Measurements from ENCODE around the gene SLC37A3. TPM values are rescaled to one million over a fixed set of nuclear protein-coding genes. Genes with fewer than 3 reads are reported as not detected.

SLC37A3 gene
- total and polyA plus RNA-seq, 11 donors, result 6.5 to 16.1 (median 9.5) TPM

DNA sequence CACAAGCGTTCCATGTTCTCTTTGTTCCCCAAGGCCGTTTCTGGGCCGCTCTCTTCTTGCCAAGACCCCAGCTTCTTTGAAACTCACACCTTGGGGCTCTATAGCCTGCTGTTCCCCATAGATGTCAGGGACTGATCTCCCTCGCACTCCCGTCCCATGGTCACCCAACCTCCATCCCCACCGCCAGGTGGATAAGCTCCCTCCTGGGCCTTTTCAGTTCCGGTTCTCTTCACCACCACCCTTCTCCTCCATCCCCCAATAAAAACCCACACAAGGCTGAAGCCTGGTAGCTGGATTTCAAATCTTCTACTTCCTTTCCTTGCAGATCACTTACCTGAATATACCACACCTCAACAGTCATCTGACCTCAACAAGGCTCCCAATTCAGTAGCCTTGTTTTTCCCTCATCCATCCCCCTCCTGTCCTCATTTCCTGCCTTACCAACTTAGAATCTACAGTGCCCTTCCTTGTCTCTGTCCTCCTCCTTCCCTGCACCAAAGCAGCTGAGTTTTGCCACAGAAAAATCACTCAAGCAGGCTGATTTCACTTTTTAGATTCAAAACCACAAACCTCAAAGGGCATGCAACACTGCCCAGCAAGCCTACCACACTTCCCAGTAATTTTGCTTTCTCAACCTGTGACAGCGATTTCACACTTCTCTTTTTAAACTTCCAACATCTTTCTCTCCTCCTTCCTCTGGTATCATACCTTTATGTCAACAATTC is 7.7 kb downstream of the SLC37A3 start:
- DNase-seq, result no peak
- Histone ChIP-seq H3K9me3 (no peaks in the 10 kb centered on the region), H3K4me3 (no peak overlapping the region), H3K27me3 (peaks cover 0 to 5% (median 0%) of the 10 kb centered on the region in 9 donors), H3K4me1 (peaks cover 0 to 30% (median 0%) of the 10 kb centered on the region in 12 donors), H3K27ac (peak overlapping the region in 1 of 12 donors; percentile 8), H3K36me3 (peaks cover 0 to 8% (median 0%) of the 10 kb centered on the region in 9 donors)
- WGBS, 4 donors, result 88 to 95% (median 92%) methylated on average over 8 of the region's 8 CpGs
- no peak for TF ChIP-seq POLR2A (IDR thresholded peaks at IDR 0.05)
- TF ChIP-seq, protein P1, sequence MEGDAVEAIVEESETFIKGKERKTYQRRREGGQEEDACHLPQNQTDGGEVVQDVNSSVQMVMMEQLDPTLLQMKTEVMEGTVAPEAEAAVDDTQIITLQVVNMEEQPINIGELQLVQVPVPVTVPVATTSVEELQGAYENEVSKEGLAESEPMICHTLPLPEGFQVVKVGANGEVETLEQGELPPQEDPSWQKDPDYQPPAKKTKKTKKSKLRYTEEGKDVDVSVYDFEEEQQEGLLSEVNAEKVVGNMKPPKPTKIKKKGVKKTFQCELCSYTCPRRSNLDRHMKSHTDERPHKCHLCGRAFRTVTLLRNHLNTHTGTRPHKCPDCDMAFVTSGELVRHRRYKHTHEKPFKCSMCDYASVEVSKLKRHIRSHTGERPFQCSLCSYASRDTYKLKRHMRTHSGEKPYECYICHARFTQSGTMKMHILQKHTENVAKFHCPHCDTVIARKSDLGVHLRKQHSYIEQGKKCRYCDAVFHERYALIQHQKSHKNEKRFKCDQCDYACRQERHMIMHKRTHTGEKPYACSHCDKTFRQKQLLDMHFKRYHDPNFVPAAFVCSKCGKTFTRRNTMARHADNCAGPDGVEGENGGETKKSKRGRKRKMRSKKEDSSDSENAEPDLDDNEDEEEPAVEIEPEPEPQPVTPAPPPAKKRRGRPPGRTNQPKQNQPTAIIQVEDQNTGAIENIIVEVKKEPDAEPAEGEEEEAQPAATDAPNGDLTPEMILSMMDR (IDR thresholded peaks at IDR 0.05), result no peak
- ATAC-seq, result peak in 3 of 4 donors; percentile 16 to 59 (median 42)
- intact Hi-C loops (cut with DNase I), result no loop called here

DNA sequence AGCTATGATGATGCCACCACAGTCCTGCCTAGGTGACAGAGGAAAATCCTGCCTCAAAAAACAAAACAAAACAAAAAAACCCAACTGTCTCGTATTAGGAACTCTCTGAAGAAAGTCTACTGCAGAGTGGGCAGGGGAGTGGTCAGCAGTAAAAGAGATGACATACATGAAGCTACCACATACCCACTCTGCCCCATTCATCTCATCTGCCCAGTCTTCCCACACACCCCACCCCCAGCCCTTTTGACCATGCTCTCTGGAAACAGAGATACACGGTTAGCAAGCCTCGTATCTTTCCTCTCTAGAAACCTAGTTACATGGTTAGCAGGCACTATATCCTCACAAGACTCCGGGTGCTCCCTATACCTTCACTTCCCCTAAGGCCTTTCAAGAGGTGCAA is 8.3 kb downstream of the SLC37A3 start:
- ATAC-seq (peak in 1 of 4 donors; percentile 37), DNase-seq (no peak)
- Histone ChIP-seq H3K9me3 (no peaks in the 10 kb centered on the region), H3K27me3 (peaks cover 0 to 5% (median 0%) of the 10 kb centered on the region in 9 donors), H3K36me3 (peaks cover 0 to 8% (median 0%) of the 10 kb centered on the region in 9 donors), H3K4me3 (no peak overlapping the region), H3K27ac (no peak overlapping the region), H3K4me1 (peaks cover 0 to 36% (median 0%) of the 10 kb centered on the region in 12 donors)
- intact Hi-C loops (cut with DNase I), result no loop called here
- TF ChIP-seq POLR2A (IDR thresholded peaks at IDR 0.05), result no peak
- TF ChIP-seq, protein P1 (IDR thresholded peaks at IDR 0.05), result no peak
- 78 to 90% (median 81%) methylated on average over 4 of the region's 4 CpGs for WGBS, 4 donors

DNA sequence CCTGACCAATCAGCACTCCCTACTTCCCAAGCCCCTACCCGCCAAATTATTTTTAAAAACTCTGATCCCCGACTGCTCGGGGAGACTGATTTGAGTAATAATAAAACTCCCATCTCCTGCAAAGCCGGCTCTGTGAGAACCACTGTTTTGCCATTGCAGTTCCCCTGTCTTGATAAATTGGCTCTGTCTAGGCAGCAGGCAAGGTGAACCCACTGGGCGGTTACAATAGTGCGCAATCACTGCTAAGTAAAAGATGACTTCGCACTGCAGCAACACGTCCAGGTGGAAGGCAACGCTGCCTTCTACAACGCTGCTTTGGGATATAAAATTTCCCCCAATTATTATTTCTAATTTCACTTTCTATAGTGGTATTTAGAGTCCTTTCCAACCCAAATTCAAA is 8.9 kb downstream of the SLC37A3 start:
- 87 to 91% (median 88%) methylated on average over 10 of the region's 10 CpGs for WGBS, 4 donors

DNA sequence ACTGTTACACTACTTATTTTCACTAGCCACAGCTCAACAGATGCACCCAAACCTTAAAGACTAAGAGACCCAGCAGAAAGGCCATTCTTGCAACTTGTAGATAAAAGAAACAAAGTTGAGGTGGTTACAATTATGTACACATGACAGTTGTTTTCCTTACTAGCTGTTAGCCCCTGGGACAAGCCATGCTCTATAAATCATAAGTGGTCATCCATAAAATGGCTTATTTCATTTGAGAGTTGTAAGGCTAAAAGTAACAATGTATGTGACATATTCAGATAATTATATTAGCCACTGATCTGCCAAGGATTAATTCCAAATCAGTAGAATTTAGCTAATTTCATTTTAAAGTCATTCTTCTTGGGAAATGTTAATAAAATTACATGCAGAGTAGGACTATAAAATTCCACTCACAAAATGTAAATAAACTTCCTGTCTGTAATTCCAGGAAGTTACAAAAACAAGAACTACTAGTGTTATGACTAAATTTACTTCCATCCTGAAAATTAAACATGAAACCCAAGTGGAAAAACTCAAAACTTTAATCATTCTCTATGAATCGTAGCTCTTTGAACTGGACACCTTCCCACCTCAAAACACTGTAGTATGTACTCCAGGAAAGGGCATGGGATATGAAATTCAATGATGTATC is 13.3 kb downstream of the SLC37A3 start:
- peak overlapping the region in 1 of 12 donors; percentile 35 for H3K27ac ChIP-seq
- TF ChIP-seq, protein P1 (IDR thresholded peaks at IDR 0.05), result no peak
- no peak for TF ChIP-seq POLR2A (IDR thresholded peaks at IDR 0.05)
- 80 to 87% (median 83%) methylated on average over 1 of the region's 1 CpG for WGBS, 4 donors

More for the DNA sequence above, 8.9 kb downstream of the SLC37A3 start:
- DNase-seq, result no peak
- Histone ChIP-seq H3K27ac (no peak overlapping the region), H3K9me3 (no peaks in the 10 kb centered on the region), H3K27me3 (peaks cover 0 to 5% (median 0%) of the 10 kb centered on the region in 9 donors), H3K4me3 (no peak overlapping the region), H3K4me1 (peaks cover 0 to 40% (median 0%) of the 10 kb centered on the region in 12 donors), H3K36me3 (peaks cover 0 to 8% (median 0%) of the 10 kb centered on the region in 9 donors)
- TF ChIP-seq, protein P1 (IDR thresholded peaks at IDR 0.05), result no peak
- no peak for ATAC-seq
- intact Hi-C loops (cut with DNase I), result no loop called here

More for the DNA sequence above, 13.3 kb downstream of the SLC37A3 start:
- Histone ChIP-seq H3K4me3 (no peak overlapping the region), H3K27me3 (no peaks in the 10 kb centered on the region), H3K4me1 (peaks cover 0 to 19% (median 0%) of the 10 kb centered on the region in 12 donors), H3K36me3 (peaks cover 0 to 32% (median 19%) of the 10 kb centered on the region in 9 donors), H3K9me3 (no peaks in the 10 kb centered on the region)
- no peak for ATAC-seq
- intact Hi-C loops (cut with DNase I), result no loop called here
- no peak for DNase-seq

All from heart left ventricle (tissue), 16 donors.